ENCODE measurements around the gene KIAA1671. TPM values are rescaled to one million over a fixed set of nuclear protein-coding genes. Genes with fewer than 3 reads are reported as not detected.

The KIAA1671 gene
- total and polyA plus RNA-seq, 4 donors: 21.7 to 55.2 (median 25.8) TPM

DNA sequence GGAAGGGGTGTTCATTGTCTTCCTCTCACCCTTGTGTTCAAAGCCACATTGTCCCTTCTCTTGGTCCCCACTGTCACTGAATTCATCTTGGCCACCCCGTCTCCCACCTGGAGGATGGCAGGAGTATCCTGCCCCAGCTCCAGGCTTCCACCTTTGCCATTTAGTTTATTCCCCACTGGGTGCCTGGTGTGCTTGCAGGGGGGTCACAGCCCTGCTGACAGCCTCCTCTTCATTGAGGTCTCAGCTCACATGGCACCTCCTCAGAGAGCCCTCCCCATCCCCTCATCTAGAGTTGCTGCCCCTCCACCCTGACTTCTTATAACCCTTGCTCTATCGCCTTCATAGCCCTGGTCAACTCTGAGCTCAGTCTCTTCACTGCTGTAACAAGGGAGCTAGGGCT lies 36.6 kb downstream of the KIAA1671 start:
- WGBS (ENCODE audit: insufficient coverage): 71% methylated on average over 2 of the region's 2 CpGs

GRCh38 chr22:24989541-24989951 lies 37.0 kb downstream of the KIAA1671 start:
- H3K27ac ChIP-seq (ENCODE audit: low read depth, low read length): peak overlapping the region; percentile 69
- H3K4me1 ChIP-seq (ENCODE audit: control insufficient read depth, insufficient read depth, low read length): peaks cover 32% of the 10 kb centered on the region
- peaks cover 3% of the 10 kb centered on the region for H3K36me3 ChIP-seq (ENCODE audit: control insufficient read depth, insufficient read depth, low read length)

More for the DNA sequence above, 36.6 kb downstream of the KIAA1671 start:
- peak overlapping the region; percentile 69 for H3K27ac ChIP-seq (ENCODE audit: low read depth, low read length)
- no peak overlapping the region for H3K4me3 ChIP-seq (ENCODE audit: low read depth, low read length)
- H3K9me3 ChIP-seq (ENCODE audit: control insufficient read depth, insufficient read depth, low read length): peaks cover 2% of the 10 kb centered on the region
- peaks cover 35% of the 10 kb centered on the region for H3K4me1 ChIP-seq (ENCODE audit: control insufficient read depth, insufficient read depth, low read length)
- no peak for DNase-seq (ENCODE audit: low read depth in 4 of 6, low spot score in 6 of 6)
- no peaks in the 10 kb centered on the region for H3K27me3 ChIP-seq (ENCODE audit: control insufficient read depth, insufficient read depth, low read length)
- H3K36me3 ChIP-seq (ENCODE audit: control insufficient read depth, insufficient read depth, low read length): peaks cover 3% of the 10 kb centered on the region

DNA sequence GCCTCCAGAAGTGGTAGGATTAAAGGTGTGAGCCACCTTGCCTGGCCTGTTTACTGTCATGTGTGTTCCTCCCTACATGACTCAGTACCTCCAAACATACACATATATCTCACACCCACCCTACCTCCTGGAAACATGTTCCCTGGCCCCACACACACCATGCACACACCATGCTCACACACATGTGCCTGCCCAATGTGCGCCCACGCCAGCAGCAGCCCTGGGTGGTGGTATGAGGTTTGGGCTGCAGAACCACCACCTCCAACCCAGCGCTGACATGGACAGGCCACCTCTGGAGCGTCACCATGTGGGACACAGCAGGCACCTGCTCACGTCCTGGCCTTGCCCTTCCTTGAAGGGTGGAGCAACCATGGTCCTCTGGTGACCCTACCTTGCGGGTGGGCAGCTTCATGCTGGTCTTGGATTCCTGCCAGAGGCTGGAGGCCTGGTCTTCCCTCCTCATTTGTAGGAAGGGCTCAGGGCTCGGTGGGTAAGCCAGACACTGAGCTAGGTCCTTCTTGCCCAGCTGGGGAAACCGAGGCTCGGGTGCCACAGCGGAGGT lies 37.9 kb downstream of the KIAA1671 start:
- H3K36me3 ChIP-seq (ENCODE audit: control insufficient read depth, insufficient read depth, low read length): peaks cover 3% of the 10 kb centered on the region
- H3K27ac ChIP-seq (ENCODE audit: low read depth, low read length): no peak overlapping the region
- H3K4me3 ChIP-seq (ENCODE audit: low read depth, low read length): no peak overlapping the region
- DNase-seq (ENCODE audit: low read depth in 4 of 6, low spot score in 6 of 6): no peak
- peaks cover 2% of the 10 kb centered on the region for H3K9me3 ChIP-seq (ENCODE audit: control insufficient read depth, insufficient read depth, low read length)
- no peaks in the 10 kb centered on the region for H3K27me3 ChIP-seq (ENCODE audit: control insufficient read depth, insufficient read depth, low read length)
- H3K4me1 ChIP-seq (ENCODE audit: control insufficient read depth, insufficient read depth, low read length): peaks cover 25% of the 10 kb centered on the region
- 90% methylated on average over 7 of the region's 10 CpGs for WGBS (ENCODE audit: insufficient coverage)

More at GRCh38 chr22:24989541-24989951, 37.0 kb downstream of the KIAA1671 start:
- peak in 1 of 6 donors; percentile 72 for DNase-seq (ENCODE audit: low read depth in 4 of 6, low spot score in 6 of 6)
- no peak overlapping the region for H3K4me3 ChIP-seq (ENCODE audit: low read depth, low read length)
- peaks cover 2% of the 10 kb centered on the region for H3K9me3 ChIP-seq (ENCODE audit: control insufficient read depth, insufficient read depth, low read length)
- H3K27me3 ChIP-seq (ENCODE audit: control insufficient read depth, insufficient read depth, low read length): no peaks in the 10 kb centered on the region
- WGBS (ENCODE audit: insufficient coverage): no CpG with 5 or more reads among the region's 5 CpGs

DNA sequence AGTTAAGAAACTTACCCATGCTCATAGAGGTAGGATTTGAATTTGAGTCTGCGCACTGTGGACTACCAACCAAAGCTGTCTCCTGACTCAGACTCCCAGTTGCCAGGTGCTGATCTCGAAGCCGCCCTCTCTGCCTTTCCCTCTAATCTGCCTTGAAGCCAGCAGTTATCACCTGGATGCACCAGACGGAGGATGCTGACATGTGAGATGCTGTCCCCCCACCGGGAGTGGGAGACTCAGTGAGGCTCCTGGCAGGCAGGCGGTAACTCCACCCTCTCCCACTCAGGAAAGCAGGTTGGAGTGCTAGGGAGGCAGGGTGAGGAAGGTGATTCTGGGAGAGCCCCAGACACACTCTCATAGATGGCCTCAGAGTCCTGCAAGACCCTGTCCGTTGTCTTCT lies 40.4 kb downstream of the KIAA1671 start:
- no peak overlapping the region for H3K27ac ChIP-seq (ENCODE audit: low read depth, low read length)
- WGBS (ENCODE audit: insufficient coverage): 88% methylated on average over 3 of the region's 7 CpGs
- H3K27me3 ChIP-seq (ENCODE audit: control insufficient read depth, insufficient read depth, low read length): no peaks in the 10 kb centered on the region
- H3K4me3 ChIP-seq (ENCODE audit: low read depth, low read length): no peak overlapping the region
- peaks cover 3% of the 10 kb centered on the region for H3K36me3 ChIP-seq (ENCODE audit: control insufficient read depth, insufficient read depth, low read length)
- peaks cover 30% of the 10 kb centered on the region for H3K4me1 ChIP-seq (ENCODE audit: control insufficient read depth, insufficient read depth, low read length)
- no peaks in the 10 kb centered on the region for H3K9me3 ChIP-seq (ENCODE audit: control insufficient read depth, insufficient read depth, low read length)
- DNase-seq (ENCODE audit: low read depth in 4 of 6, low spot score in 6 of 6): no peak

DNA sequence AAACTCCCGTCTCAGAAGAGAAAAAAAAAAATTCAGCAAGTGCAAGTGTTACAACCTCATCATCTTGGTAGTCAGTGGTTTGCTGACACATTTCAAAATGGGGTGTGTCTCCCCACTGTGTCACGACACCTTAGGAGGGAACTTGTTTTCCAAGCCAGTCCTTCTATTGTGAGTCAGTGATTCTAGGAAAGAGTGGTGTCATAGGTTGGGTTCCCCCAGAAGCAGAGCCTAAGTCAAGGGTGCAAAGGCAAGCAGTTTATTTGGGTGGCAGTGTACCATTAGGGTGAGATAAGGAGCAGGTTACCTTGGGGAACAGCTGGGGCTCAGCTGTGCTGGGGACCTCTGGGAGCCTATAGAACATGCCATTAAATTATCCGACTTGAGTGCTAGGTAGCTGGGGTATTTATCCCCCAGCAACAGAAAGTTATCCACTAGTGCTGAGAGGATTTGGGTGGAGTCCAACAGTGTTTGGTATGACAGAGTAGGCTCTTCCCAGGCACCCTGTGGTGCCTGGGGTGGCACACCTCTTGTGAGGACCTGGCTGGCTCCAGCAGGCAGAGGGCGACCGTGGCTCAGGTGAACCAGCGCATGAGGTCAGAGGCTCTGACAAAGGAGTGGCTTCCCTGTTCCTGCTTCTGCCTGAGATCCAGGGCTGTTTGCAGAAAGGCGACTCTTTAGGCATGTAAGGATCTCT lies 41.7 kb downstream of the KIAA1671 start:
- Histone ChIP-seq H3K9me3 (ENCODE audit: control insufficient read depth, insufficient read depth, low read length) (no peaks in the 10 kb centered on the region), H3K27ac (ENCODE audit: low read depth, low read length) (no peak overlapping the region), H3K4me1 (ENCODE audit: control insufficient read depth, insufficient read depth, low read length) (peaks cover 27% of the 10 kb centered on the region), H3K27me3 (ENCODE audit: control insufficient read depth, insufficient read depth, low read length) (no peaks in the 10 kb centered on the region), H3K4me3 (ENCODE audit: low read depth, low read length) (no peak overlapping the region), H3K36me3 (ENCODE audit: control insufficient read depth, insufficient read depth, low read length) (peaks cover 3% of the 10 kb centered on the region)
- WGBS (ENCODE audit: insufficient coverage): 64% methylated on average over 5 of the region's 7 CpGs
- DNase-seq (ENCODE audit: low read depth in 4 of 6, low spot score in 6 of 6): no peak

- DNase-seq (ENCODE audit: low read depth in 4 of 6, low spot score in 6 of 6): no peak
- peak overlapping the region; percentile 22 for H3K27ac ChIP-seq (ENCODE audit: low read depth, low read length)
- WGBS (ENCODE audit: insufficient coverage): 77% methylated on average over 1 of the region's 2 CpGs
- H3K27me3 ChIP-seq (ENCODE audit: control insufficient read depth, insufficient read depth, low read length): no peaks in the 10 kb centered on the region
- H3K36me3 ChIP-seq (ENCODE audit: control insufficient read depth, insufficient read depth, low read length): no peaks in the 10 kb centered on the region
- no peaks in the 10 kb centered on the region for H3K9me3 ChIP-seq (ENCODE audit: control insufficient read depth, insufficient read depth, low read length)
- H3K4me3 ChIP-seq (ENCODE audit: low read depth, low read length): no peak overlapping the region
- peaks cover 16% of the 10 kb centered on the region for H3K4me1 ChIP-seq (ENCODE audit: control insufficient read depth, insufficient read depth, low read length)
Observed at GRCh38 chr22:24995649-24996180, 43.2 kb downstream of the KIAA1671 start.

- no peaks in the 10 kb centered on the region for H3K27me3 ChIP-seq (ENCODE audit: control insufficient read depth, insufficient read depth, low read length)
- no peak overlapping the region for H3K4me3 ChIP-seq (ENCODE audit: low read depth, low read length)
- DNase-seq (ENCODE audit: low read depth in 4 of 6, low spot score in 6 of 6): peak in 1 of 6 donors; percentile 45
- 33% methylated on average over 5 of the region's 5 CpGs for WGBS (ENCODE audit: insufficient coverage)
- peak overlapping the region; percentile 22 for H3K27ac ChIP-seq (ENCODE audit: low read depth, low read length)
- peaks cover 15% of the 10 kb centered on the region for H3K4me1 ChIP-seq (ENCODE audit: control insufficient read depth, insufficient read depth, low read length)
- H3K36me3 ChIP-seq (ENCODE audit: control insufficient read depth, insufficient read depth, low read length): no peaks in the 10 kb centered on the region
- no peaks in the 10 kb centered on the region for H3K9me3 ChIP-seq (ENCODE audit: control insufficient read depth, insufficient read depth, low read length)
Observed at GRCh38 chr22:24996420-24996952, 44.0 kb downstream of the KIAA1671 start.

DNA sequence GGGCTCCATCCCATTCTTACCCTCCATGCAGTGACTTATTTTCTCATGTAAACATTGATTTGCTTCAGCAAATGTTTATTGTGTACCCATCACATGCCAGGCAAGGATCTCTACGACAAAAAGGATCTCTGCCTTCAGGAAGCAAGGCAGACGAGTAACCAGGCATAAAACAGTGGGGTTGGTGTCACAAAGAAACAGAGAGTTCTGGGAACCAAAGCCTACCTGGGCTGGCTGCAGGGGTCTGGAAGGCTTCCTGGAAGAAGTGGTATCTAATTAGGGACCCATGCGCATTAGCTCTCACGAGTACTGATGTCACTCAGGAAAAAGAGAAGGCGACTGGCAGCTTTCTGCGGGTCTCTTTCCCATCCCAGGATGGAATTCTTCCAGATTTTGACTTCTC lies 44.5 kb downstream of the KIAA1671 start:
- Histone ChIP-seq H3K27ac (ENCODE audit: low read depth, low read length) (no peak overlapping the region), H3K4me1 (ENCODE audit: control insufficient read depth, insufficient read depth, low read length) (peaks cover 10% of the 10 kb centered on the region), H3K27me3 (ENCODE audit: control insufficient read depth, insufficient read depth, low read length) (no peaks in the 10 kb centered on the region), H3K4me3 (ENCODE audit: low read depth, low read length) (no peak overlapping the region), H3K36me3 (ENCODE audit: control insufficient read depth, insufficient read depth, low read length) (no peaks in the 10 kb centered on the region), H3K9me3 (ENCODE audit: control insufficient read depth, insufficient read depth, low read length) (no peaks in the 10 kb centered on the region)
- WGBS (ENCODE audit: insufficient coverage): 89% methylated on average over 6 of the region's 6 CpGs
- DNase-seq (ENCODE audit: low read depth in 4 of 6, low spot score in 6 of 6): no peak

- no peaks in the 10 kb centered on the region for H3K27me3 ChIP-seq (ENCODE audit: control insufficient read depth, insufficient read depth, low read length)
- H3K27ac ChIP-seq (ENCODE audit: low read depth, low read length): no peak overlapping the region
- no peaks in the 10 kb centered on the region for H3K36me3 ChIP-seq (ENCODE audit: control insufficient read depth, insufficient read depth, low read length)
- no peak for DNase-seq (ENCODE audit: low read depth in 4 of 6, low spot score in 6 of 6)
- H3K4me3 ChIP-seq (ENCODE audit: low read depth, low read length): no peak overlapping the region
- H3K4me1 ChIP-seq (ENCODE audit: control insufficient read depth, insufficient read depth, low read length): peaks cover 16% of the 10 kb centered on the region
- H3K9me3 ChIP-seq (ENCODE audit: control insufficient read depth, insufficient read depth, low read length): no peaks in the 10 kb centered on the region
- WGBS (ENCODE audit: insufficient coverage): 74% methylated on average over 6 of the region's 8 CpGs
Observed at GRCh38 chr22:25000686-25001085, 48.2 kb downstream of the KIAA1671 start.
